Stimulated activated memory B cell treated with anti-CD40 and anti-IgM and Interleukin-4, amounts not matched to agents 10 μg/mL and 1 μg/mL and 100 μg/mL, for 72 hours (primary cell): ENCODE data around the gene CNTNAP2.
A peak's percentile ranks its signal among the peaks of the same experiment; 100 is the strongest.

Source experiments
- ATAC-seq: fragments of 150-1000 bp; cut with Tn5 transposase; 2 replicates; pipeline ENCODE4 v1.10.0; 2021
- H3K27ac Mint-ChIP-seq: one replicate; pipeline ENCODE4 v1.8.0; 2022; ENCODE audit warnings: mild to moderate bottlenecking, mixed read lengths
- H3K27me3 Mint-ChIP-seq: one replicate; pipeline ENCODE4 v1.8.0; 2022; ENCODE audit warnings: mixed read lengths
- H3K36me3 Mint-ChIP-seq: one replicate; pipeline ENCODE4 v1.8.0; 2022; ENCODE audit warnings: mixed read lengths
- H3K4me1 Mint-ChIP-seq: one replicate; pipeline ENCODE4 v1.8.0; 2022; ENCODE audit warnings: mixed read lengths
- H3K4me3 Mint-ChIP-seq: one replicate; pipeline ENCODE4 v1.8.0; 2022; ENCODE audit warnings: mild to moderate bottlenecking, moderate library complexity, mixed read lengths
- H3K9me3 Mint-ChIP-seq: one replicate; pipeline ENCODE4 v1.8.0; 2022; ENCODE audit warnings: mixed read lengths

CNTNAP2 gene

DNA sequence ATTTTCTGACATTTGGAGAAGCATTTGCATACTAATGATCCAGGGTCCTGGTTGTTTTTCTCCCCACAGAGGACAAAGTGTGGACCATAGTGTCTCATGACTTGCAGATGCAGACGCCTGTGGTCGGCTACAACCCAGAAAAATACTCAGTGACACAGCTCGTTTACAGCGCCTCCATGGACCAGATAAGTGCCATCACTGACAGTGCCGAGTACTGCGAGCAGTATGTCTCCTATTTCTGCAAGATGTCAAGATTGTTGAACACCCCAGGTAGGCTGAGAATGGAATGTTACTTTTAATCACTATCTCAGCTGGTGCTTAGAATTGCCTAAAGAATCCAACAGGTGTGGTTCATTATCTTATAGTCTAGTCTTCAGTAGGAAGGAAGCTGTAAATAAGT, 1522.4 kb downstream of the CNTNAP2 start:
- Mint-ChIP-seq H3K4me1 (no peaks in the 10 kb centered on the region), H3K4me3 (no peak overlapping the region)

DNA sequence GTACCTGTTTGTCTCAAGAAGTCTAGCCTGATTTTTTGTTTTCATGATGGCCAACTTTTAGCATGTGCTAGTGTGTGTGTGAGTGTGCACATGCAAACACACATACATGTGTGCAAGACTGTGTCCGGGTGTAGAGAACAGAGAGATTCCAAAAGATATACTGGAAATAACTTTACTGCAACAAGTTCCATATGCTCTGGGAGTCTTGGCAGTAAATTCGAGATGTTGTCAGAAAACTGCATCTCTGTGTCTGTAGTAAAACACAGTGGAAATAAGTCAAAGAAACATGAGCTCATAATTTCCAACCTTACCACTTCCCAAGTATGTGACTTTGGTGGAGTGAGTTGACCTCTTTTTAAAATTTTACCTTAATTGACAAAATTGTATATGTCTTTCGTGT, 1523.2 kb downstream of the CNTNAP2 start:
- H3K27ac Mint-ChIP-seq = no peak overlapping the region
- no peaks in the 10 kb centered on the region for H3K36me3 Mint-ChIP-seq
- peaks cover 9% of the 10 kb centered on the region for H3K9me3 Mint-ChIP-seq
- no peak for ATAC-seq
- H3K4me3 Mint-ChIP-seq = no peak overlapping the region
- no peaks in the 10 kb centered on the region for H3K27me3 Mint-ChIP-seq
- no peaks in the 10 kb centered on the region for H3K4me1 Mint-ChIP-seq

More for the DNA sequence above, 1522.4 kb downstream of the CNTNAP2 start:
- H3K27me3 Mint-ChIP-seq = no peaks in the 10 kb centered on the region
- no peak for ATAC-seq
- peaks cover 11% of the 10 kb centered on the region for H3K9me3 Mint-ChIP-seq
- no peak overlapping the region for H3K27ac Mint-ChIP-seq
- H3K36me3 Mint-ChIP-seq = no peaks in the 10 kb centered on the region

DNA sequence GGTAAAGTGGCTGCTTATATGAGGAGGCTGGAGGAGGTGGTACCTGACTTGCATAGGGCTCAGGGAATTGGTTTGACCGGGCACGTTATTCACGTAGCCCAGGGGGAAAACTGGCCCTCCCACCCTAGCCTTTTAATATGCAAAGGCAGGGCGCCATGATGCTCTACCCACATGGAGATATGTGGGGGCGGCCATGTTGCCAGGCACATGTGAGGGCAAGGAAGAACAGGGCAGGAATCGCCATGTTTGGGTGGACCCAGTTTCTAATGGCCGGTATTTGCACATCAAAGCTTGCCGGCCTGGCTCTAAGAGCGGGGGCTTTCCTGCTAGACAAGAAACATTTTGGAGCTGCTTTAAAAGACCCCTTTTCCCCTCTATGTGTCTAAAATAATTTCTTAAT, 1524.2 kb downstream of the CNTNAP2 start:
- no peak overlapping the region for H3K27ac Mint-ChIP-seq
- H3K9me3 Mint-ChIP-seq = peaks cover 12% of the 10 kb centered on the region
- no peaks in the 10 kb centered on the region for H3K4me1 Mint-ChIP-seq
- H3K4me3 Mint-ChIP-seq = no peak overlapping the region
- ATAC-seq = no peak
- no peaks in the 10 kb centered on the region for H3K36me3 Mint-ChIP-seq
- no peaks in the 10 kb centered on the region for H3K27me3 Mint-ChIP-seq

DNA sequence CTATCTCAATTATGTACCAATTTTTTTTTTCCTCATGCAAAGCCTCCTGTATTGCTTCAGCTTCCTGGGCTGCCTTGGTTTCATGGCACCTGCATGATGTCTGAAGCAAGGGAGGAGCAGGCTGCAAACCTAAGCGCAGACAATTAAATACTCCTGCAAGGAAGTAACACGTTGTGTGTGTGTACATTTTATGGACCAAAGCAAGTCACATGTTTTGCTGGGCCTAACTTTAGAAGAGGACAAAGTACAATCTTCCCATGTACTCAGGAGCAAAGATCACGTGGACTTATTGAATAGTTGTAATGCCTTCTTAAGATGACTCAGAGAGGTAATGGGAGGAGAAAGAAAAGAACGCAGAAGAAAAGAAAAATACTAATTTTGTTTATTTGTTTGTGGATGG, 1530.0 kb downstream of the CNTNAP2 start:
- ATAC-seq = no peak
- H3K4me1 Mint-ChIP-seq = no peaks in the 10 kb centered on the region

DNA sequence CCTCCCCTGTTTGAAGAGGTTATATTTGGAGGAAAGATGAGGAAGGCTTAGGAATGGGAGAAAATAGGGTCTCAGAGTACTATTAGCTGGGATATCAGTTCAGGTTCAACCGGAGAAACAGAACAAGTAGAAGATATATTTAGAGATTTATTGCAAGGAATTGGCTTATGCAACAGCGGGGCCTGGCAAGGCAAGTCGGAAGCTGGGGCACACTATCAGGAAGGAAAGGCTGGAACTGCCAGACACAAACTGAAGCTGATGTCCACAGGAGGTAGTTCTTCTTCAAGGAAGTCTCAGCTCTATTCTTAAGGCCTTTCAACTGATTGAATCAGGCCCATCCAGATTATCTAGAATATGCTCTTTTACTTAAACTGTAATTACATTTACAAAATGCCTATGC, 1534.4 kb downstream of the CNTNAP2 start:
- Mint-ChIP-seq H3K4me1 (no peaks in the 10 kb centered on the region), H3K27me3 (no peaks in the 10 kb centered on the region), H3K36me3 (no peaks in the 10 kb centered on the region), H3K27ac (no peak overlapping the region), H3K4me3 (no peak overlapping the region), H3K9me3 (peaks cover 5% of the 10 kb centered on the region)
- ATAC-seq = no peak

More for the DNA sequence above, 1530.0 kb downstream of the CNTNAP2 start:
- no peak overlapping the region for H3K4me3 Mint-ChIP-seq
- H3K27ac Mint-ChIP-seq = no peak overlapping the region
- no peaks in the 10 kb centered on the region for H3K27me3 Mint-ChIP-seq
- H3K9me3 Mint-ChIP-seq = peaks cover 11% of the 10 kb centered on the region
- H3K36me3 Mint-ChIP-seq = no peaks in the 10 kb centered on the region

DNA sequence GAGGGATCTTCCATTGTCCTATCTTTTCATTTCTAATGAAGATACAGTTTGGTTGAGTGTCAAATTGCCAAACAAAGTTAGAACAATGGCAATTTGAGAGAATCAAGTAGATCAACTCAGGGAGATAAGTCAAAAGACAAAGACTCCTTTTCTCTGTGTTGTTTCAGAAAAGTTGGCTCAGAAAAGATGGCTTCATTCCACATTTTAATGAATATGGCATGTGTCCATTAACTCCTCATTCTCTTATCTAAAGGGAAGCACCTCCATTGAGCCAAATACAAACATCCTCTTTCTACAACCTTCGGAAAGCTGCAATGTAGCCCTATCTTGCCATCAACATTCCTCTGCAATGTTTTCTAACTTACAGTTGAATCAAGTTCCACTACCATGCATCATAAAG, 1535.0 kb downstream of the CNTNAP2 start:
- ATAC-seq = no peak
- no peak overlapping the region for H3K4me3 Mint-ChIP-seq
- no peak overlapping the region for H3K27ac Mint-ChIP-seq
- H3K9me3 Mint-ChIP-seq = peaks cover 5% of the 10 kb centered on the region
- no peaks in the 10 kb centered on the region for H3K36me3 Mint-ChIP-seq
- no peaks in the 10 kb centered on the region for H3K27me3 Mint-ChIP-seq
- no peaks in the 10 kb centered on the region for H3K4me1 Mint-ChIP-seq

DNA sequence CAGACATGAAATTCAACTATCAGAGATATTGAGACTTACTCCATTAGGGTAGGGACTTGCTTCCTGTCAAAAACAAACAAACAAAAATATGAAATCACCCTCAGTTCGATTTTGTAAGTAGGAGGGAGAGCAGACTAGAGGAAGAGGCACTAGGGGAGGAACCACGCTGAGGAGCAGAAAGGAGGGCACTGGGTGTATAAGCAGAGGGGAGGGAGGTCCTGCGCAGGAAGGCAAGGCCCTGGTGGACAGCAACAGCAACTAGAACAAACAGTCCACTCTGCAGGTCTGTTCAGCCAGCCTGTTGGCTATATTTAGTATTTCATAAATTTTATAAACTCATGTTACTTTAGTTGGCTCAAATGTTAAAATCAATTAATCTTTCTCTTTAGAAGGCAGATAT, 1536.9 kb downstream of the CNTNAP2 start:
- Mint-ChIP-seq H3K36me3 (no peaks in the 10 kb centered on the region), H3K27ac (no peak overlapping the region), H3K4me3 (no peak overlapping the region), H3K9me3 (no peaks in the 10 kb centered on the region), H3K27me3 (no peaks in the 10 kb centered on the region), H3K4me1 (no peaks in the 10 kb centered on the region)
- no peak for ATAC-seq

DNA sequence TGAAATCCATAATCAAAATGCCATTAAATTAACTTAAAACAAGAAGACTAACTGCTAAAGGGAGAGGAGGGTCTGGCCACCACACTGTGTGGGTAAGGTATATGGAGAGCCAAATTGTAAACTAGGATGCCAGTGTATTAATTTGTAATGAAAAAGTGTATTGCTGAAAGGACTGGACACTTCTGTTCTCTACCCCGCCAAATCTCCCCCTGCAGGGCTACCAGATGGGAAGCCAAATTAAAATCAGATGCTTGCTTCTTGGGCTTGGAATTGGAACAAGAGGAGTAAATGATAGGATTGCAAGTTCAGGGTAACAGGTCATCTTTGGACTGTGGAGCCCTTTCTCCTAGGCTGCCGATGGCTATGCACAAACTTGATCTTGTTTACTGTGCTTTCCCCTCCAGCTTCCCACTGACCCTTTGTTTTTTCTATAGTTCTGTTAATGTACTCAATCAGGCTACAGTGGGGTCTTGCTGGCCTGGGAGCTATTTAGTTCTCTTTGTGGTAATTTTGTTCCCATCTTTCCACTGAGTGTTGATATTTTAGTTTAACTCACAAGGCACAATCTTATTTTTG, 1541.9 kb downstream of the CNTNAP2 start:
- Mint-ChIP-seq H3K4me1 (no peaks in the 10 kb centered on the region), H3K27me3 (no peaks in the 10 kb centered on the region), H3K4me3 (no peak overlapping the region), H3K36me3 (no peaks in the 10 kb centered on the region), H3K9me3 (peaks cover 3% of the 10 kb centered on the region), H3K27ac (no peak overlapping the region)
- ATAC-seq = peak; percentile 39

DNA sequence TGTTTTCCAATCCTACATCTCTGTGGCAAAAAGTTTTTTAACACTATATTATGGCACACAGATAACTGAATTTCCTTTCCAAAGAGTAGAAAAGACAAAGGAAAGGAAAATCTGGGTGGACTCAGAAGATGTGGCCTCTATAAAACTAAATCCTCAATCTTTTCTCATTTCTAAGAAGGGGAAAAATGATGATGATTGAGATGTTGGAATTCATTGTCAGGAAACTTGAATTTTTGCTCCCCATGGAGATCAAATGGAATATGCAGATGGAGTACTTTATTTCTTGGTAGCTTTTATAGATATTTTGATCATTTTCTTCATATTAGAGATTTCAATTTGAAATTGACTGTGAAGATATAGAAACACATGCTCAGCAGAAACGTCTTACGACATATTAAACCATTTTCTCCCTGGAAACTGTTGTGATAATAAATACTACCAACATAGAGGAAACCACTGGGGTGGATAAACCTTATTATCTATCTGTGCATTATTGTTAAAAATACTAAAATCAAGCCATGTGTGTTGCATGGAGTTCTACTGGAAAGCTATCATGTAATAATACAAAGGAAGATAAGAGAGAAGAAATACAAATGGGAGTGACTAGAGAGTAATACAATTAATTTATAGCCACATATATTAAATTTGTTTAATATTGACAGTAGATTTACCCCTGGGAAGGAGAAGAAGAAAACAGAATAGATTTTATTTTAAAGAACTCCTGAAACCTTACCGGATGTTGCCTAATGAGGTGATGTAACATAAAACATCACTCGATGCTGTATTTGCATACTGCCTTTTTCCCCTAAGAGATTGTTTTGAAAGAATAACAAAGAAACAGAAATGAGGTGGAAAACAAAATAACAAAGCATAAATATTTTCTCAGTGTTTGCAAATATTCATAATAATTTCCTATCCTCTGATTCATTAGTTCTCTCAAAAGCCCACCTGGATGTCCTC, 1542.7 kb downstream of the CNTNAP2 start:
- ATAC-seq = no peak
- Mint-ChIP-seq H3K9me3 (peaks cover 4% of the 10 kb centered on the region), H3K4me1 (no peaks in the 10 kb centered on the region), H3K36me3 (no peaks in the 10 kb centered on the region), H3K27me3 (no peaks in the 10 kb centered on the region), H3K27ac (no peak overlapping the region), H3K4me3 (no peak overlapping the region)

DNA sequence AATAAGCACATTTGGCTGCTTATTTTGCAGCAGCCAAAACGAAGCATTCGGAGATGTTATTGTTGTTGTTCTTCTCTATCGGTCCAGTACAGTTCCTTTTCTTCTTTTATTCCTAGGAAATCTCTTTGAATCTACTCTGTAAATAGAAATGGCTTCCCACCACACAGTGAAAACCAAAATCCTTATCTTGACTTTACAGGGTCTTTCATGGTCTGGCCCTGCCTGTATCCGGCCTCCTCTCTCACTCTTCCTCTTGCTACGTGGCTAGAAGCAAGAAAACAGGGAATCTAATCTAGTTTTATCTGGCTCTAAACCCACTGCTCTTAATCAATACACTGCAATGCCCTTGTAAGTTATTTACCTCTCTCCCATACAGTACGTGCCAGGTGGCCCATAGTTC, 1547.9 kb downstream of the CNTNAP2 start:
- no peak overlapping the region for H3K27ac Mint-ChIP-seq
- H3K9me3 Mint-ChIP-seq = peaks cover 8% of the 10 kb centered on the region

DNA sequence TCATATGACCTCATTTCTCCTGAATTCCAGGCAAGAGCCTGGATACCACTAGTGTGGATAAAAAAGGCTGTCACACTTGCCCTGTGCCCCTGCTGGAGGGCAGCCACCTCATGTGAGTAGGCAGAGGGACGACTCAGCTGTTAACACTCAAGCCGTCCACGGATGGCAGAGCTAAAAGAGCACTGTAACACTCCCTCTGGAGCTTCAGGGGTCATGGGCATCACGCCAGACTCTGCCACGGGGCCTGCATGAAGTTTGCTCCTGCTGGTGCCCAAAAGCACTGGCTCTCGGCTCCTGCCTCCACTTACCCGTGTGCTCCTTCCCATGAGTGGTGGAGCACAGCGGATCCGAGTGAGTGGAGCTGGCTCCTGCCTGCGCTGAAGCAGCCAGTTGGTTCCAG, 1554.2 kb downstream of the CNTNAP2 start:
- Mint-ChIP-seq H3K9me3 (no peaks in the 10 kb centered on the region), H3K27me3 (no peaks in the 10 kb centered on the region), H3K36me3 (no peaks in the 10 kb centered on the region), H3K4me1 (no peaks in the 10 kb centered on the region), H3K4me3 (no peak overlapping the region), H3K27ac (no peak overlapping the region)
- ATAC-seq = no peak

More for the DNA sequence above, 1547.9 kb downstream of the CNTNAP2 start:
- H3K4me3 Mint-ChIP-seq = no peak overlapping the region
- H3K4me1 Mint-ChIP-seq = no peaks in the 10 kb centered on the region
- no peaks in the 10 kb centered on the region for H3K36me3 Mint-ChIP-seq
- no peak for ATAC-seq
- no peaks in the 10 kb centered on the region for H3K27me3 Mint-ChIP-seq

DNA sequence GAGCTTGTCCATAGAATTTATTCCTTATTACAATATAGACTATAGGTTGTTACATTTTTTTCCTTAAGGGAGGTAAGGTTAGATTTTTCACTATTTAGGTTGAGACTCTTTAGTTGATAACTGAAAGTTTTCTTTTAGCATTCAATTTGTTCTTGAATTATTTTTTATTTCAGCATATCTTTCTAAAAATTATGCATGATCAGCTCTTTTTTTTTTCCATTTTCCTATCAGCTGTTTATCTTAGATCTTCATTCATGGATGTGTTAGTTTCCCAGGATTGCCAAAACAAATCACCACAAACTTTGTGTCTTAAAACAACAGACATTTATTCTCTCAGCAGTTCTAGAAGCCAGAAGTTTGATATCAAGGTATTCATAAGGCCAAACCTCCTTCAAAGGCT, 1558.1 kb downstream of the CNTNAP2 start:
- Mint-ChIP-seq H3K27ac (no peak overlapping the region), H3K4me1 (no peaks in the 10 kb centered on the region), H3K9me3 (no peaks in the 10 kb centered on the region), H3K27me3 (no peaks in the 10 kb centered on the region), H3K4me3 (no peak overlapping the region), H3K36me3 (no peaks in the 10 kb centered on the region)
- ATAC-seq = no peak

DNA sequence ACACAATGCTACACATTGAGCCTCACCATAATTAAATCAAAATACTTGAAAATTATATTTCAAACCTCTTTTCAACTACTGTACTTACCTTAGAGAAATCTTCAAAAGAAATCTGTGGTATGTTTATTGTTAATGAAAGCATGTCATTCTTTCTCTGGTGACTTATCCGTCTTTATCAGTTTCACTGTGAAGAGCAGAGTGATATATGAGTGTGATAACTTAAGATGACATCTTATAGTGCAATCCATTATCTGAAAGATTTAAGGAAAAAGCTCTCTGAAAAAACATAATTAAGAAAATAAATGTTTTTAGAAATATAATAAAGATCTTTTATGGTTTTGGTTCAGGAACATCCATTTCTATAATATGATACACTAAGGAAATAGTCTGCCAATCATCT, 1562.3 kb downstream of the CNTNAP2 start:
- Mint-ChIP-seq H3K9me3 (no peaks in the 10 kb centered on the region), H3K4me3 (no peak overlapping the region), H3K36me3 (no peaks in the 10 kb centered on the region), H3K27me3 (no peaks in the 10 kb centered on the region), H3K4me1 (no peaks in the 10 kb centered on the region), H3K27ac (no peak overlapping the region)
- no peak for ATAC-seq

DNA sequence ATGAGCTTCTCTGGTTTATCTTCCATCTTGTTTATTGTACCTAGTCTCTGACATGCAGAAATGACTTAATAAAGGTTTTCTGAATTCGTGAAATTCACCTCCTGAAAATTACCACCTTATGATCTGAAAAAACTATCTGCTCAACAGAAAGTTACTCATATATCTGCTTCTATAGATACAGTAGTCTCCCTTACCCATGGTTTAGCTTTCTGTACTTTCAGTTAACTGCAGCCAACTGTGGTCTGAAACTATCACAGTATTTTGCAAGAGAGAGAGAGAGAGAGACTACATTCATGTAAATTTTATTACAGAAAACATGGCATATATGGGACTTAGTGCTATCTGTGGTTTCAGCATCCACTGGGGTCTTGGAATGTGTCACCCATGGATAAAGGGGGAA, 1564.9 kb downstream of the CNTNAP2 start:
- H3K27ac Mint-ChIP-seq = no peak overlapping the region
- H3K4me3 Mint-ChIP-seq = no peak overlapping the region
- H3K36me3 Mint-ChIP-seq = no peaks in the 10 kb centered on the region
- H3K27me3 Mint-ChIP-seq = no peaks in the 10 kb centered on the region
- no peak for ATAC-seq
- H3K9me3 Mint-ChIP-seq = no peaks in the 10 kb centered on the region
- no peaks in the 10 kb centered on the region for H3K4me1 Mint-ChIP-seq

DNA sequence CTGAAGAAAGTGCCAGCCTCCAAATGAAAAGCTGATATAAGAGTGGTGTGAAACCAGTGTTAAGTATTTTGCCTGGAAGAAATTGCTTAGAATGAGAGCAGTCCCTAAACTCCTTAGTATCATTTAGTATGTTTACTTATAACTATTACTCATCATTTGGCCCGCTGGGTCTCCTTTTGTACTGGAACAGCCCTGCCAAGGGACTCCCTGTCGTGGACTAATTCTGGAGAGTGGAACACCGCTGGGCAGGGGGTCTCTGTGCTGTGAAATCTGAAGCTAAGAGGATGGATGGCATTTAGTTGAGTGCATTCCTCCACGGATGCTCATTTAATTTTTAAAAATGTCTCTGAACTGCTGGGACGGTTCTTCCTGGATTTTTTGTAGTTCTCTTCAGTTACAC, 1584.1 kb downstream of the CNTNAP2 start:
- H3K9me3 Mint-ChIP-seq = peaks cover 15% of the 10 kb centered on the region
- H3K4me1 Mint-ChIP-seq = no peaks in the 10 kb centered on the region
- no peaks in the 10 kb centered on the region for H3K27me3 Mint-ChIP-seq
- no peak for ATAC-seq
- H3K36me3 Mint-ChIP-seq = no peaks in the 10 kb centered on the region
- H3K27ac Mint-ChIP-seq = no peak overlapping the region
- H3K4me3 Mint-ChIP-seq = no peak overlapping the region

DNA sequence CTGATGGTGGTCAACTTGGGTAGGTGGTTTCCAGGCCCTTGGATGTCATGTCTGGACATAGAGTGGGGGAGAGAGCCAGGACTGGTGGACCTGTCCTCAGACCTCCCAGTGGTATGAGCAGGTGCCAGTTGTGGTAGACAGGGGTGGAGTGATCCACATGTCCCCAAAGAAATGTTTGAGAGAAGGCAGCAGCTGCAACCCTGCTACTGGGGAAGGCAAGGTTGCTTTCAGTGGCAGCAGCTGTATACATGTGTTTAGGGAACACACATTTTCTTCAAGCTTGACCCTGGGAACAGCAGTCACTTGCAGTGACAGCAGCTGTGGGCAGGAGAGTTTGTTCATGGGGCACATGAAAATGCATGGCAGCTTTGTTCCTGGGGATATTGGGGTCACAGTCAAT, 1591.3 kb downstream of the CNTNAP2 start:
- Mint-ChIP-seq H3K27me3 (no peaks in the 10 kb centered on the region), H3K27ac (no peak overlapping the region), H3K4me1 (no peaks in the 10 kb centered on the region), H3K4me3 (no peak overlapping the region), H3K9me3 (peaks cover 11% of the 10 kb centered on the region), H3K36me3 (no peaks in the 10 kb centered on the region)
- ATAC-seq = no peak
